Left kidney (tissue), 2 donors: Measurements from ENCODE around the gene NNT. TPM values are rescaled to one million over a fixed set of nuclear protein-coding genes. Genes with fewer than 3 reads are reported as not detected.

Experiments
- DNase-seq: peaks from one replicate; pipeline ENCODE4 v3.0.0-alpha.2; 2013
- polyA plus RNA-seq: library from polyadenylated mRNA; unstranded; fragments of 120-200 nt; gene quantifications from one replicate; pipeline ENCODE4 v1.2.1, GENCODE V29; 2013; ENCODE audit not compliant: insufficient read length

The NNT gene
- polyA plus RNA-seq, 1 donor = 119 TPM

GRCh38 chr5:43623048-43623680 is 20.2 kb downstream of the NNT start:
- DNase-seq = no peak

GRCh38 chr5:43627028-43627427 is 24.0 kb downstream of the NNT start:
- no peak for DNase-seq

GRCh38 chr5:43631182-43631910 is 28.4 kb downstream of the NNT start:
- DNase-seq = peak; percentile 80

GRCh38 chr5:43634621-43635020 is 31.6 kb downstream of the NNT start:
- no peak for DNase-seq

GRCh38 chr5:43635374-43635773 is 32.4 kb downstream of the NNT start:
- no peak for DNase-seq

GRCh38 chr5:43636076-43636475 is 33.1 kb downstream of the NNT start:
- no peak for DNase-seq

- no peak for DNase-seq
Measured at GRCh38 chr5:43637416-43637815, 34.4 kb downstream of the NNT start.

- DNase-seq = no peak
Measured at GRCh38 chr5:43638107-43638506, 35.1 kb downstream of the NNT start.

GRCh38 chr5:43638546-43638945 is 35.6 kb downstream of the NNT start:
- no peak for DNase-seq

- no peak for DNase-seq
Measured at GRCh38 chr5:43639566-43639965, 36.6 kb downstream of the NNT start.

GRCh38 chr5:43642428-43642827 is 39.4 kb downstream of the NNT start:
- no peak for DNase-seq

GRCh38 chr5:43643327-43643726 is 40.3 kb downstream of the NNT start:
- no peak for DNase-seq

- no peak for DNase-seq
Measured at GRCh38 chr5:43643750-43644149, 40.8 kb downstream of the NNT start.

- DNase-seq = no peak
Measured at GRCh38 chr5:43646992-43647391, 44.0 kb downstream of the NNT start.

GRCh38 chr5:43647789-43648188 is 44.8 kb downstream of the NNT start:
- DNase-seq = no peak

- DNase-seq = no peak
Measured at GRCh38 chr5:43648499-43649124, 45.6 kb downstream of the NNT start.

- DNase-seq = no peak
Measured at GRCh38 chr5:43649256-43649655, 46.3 kb downstream of the NNT start.

GRCh38 chr5:43652537-43653302 is 49.7 kb downstream of the NNT start:
- DNase-seq = no peak

- no peak for DNase-seq
Measured at GRCh38 chr5:43658509-43658908, 55.5 kb downstream of the NNT start.

GRCh38 chr5:43659075-43659474 is 56.1 kb downstream of the NNT start:
- no peak for DNase-seq

- no peak for DNase-seq
Measured at GRCh38 chr5:43661102-43661501, 58.1 kb downstream of the NNT start.

- DNase-seq = no peak
Measured at GRCh38 chr5:43663916-43664315, 60.9 kb downstream of the NNT start.
